Astrocyte (in vitro differentiated cells and primary cell): Measurements from ENCODE around the gene TRIP12. TPM values are rescaled to one million over a fixed set of nuclear protein-coding genes. Genes with fewer than 3 reads are reported as not detected.

Experiments used
- DNase-seq: peaks from one replicate; pipeline ENCODE4 v3.0.0-alpha.2; 2010; ENCODE audit warnings: low read depth
- FAIRE-seq: peaks from 2 replicates; lab custom pipeline; 2011; peaks lifted over from hg19 to GRCh38; lab: Jason Lieb, UNC
- H2AFZ ChIP-seq: 2 replicates; pipeline ENCODE4 v1.6.0; 2012; ENCODE audit warnings: low read depth, low read length, inconsistent platforms
- H3K27ac ChIP-seq: 2 replicates; pipeline ENCODE4 v1.5.1; 2011; ENCODE audit warnings: low read depth, low read length, inconsistent platforms
- H3K27me3 ChIP-seq: 2 replicates; pipeline ENCODE4 v1.6.0; 2011; ENCODE audit warnings: low read length, inconsistent platforms; ENCODE audit not compliant: insufficient read depth
- H3K36me3 ChIP-seq: 2 replicates; pipeline ENCODE4 v1.5.1; 2011; ENCODE audit warnings: low read length, inconsistent platforms; ENCODE audit not compliant: insufficient read depth
- H3K4me1 ChIP-seq: 2 replicates; pipeline ENCODE4 v1.5.1; 2011; ENCODE audit warnings: low read length, inconsistent platforms; ENCODE audit not compliant: insufficient read depth
- H3K4me2 ChIP-seq: 2 replicates; pipeline ENCODE4 v1.6.0; 2012; ENCODE audit warnings: low read length, inconsistent platforms
- H3K4me3 ChIP-seq: 2 replicates; pipeline ENCODE4 v1.5.1; 2011; ENCODE audit warnings: low read depth, mild to moderate bottlenecking, low read length, inconsistent platforms; ENCODE audit not compliant: insufficient read depth
- H3K79me2 ChIP-seq: 2 replicates; pipeline ENCODE4 v1.6.0; 2012; ENCODE audit warnings: mild to moderate bottlenecking, low read length, inconsistent platforms; ENCODE audit not compliant: insufficient read depth
- H3K9ac ChIP-seq: 2 replicates; pipeline ENCODE4 v1.6.0; 2012; ENCODE audit warnings: mild to moderate bottlenecking, low read length, inconsistent platforms
- H3K9me3 ChIP-seq: 2 replicates; pipeline ENCODE4 v1.5.1; 2012; ENCODE audit warnings: low read depth, mild to moderate bottlenecking, low read length, inconsistent platforms; ENCODE audit not compliant: insufficient read depth
- H4K20me1 ChIP-seq: 2 replicates; pipeline ENCODE4 v1.6.0; 2012; ENCODE audit warnings: low read length, inconsistent platforms; ENCODE audit not compliant: insufficient read depth
- H3K27ac Mint-ChIP-seq: one replicate; pipeline ENCODE4 v1.8.0; 2021; ENCODE audit warnings: mild to moderate bottlenecking, mixed read lengths; ENCODE audit not compliant: unreplicated experiment
- H3K27me3 Mint-ChIP-seq: one replicate; pipeline ENCODE4 v1.8.0; 2021; ENCODE audit warnings: low read depth, mixed read lengths; ENCODE audit not compliant: unreplicated experiment
- H3K36me3 Mint-ChIP-seq: one replicate; pipeline ENCODE4 v1.8.0; 2021; ENCODE audit warnings: low read depth, mixed read lengths; ENCODE audit not compliant: unreplicated experiment
- H3K4me1 Mint-ChIP-seq: one replicate; pipeline ENCODE4 v1.8.0; 2021; ENCODE audit warnings: low read depth, mixed read lengths; ENCODE audit not compliant: unreplicated experiment
- H3K4me3 Mint-ChIP-seq: one replicate; pipeline ENCODE4 v1.8.0; 2021; ENCODE audit warnings: mild to moderate bottlenecking, moderate library complexity, mixed read lengths; ENCODE audit not compliant: unreplicated experiment
- H3K9me3 Mint-ChIP-seq: one replicate; pipeline ENCODE4 v1.8.0; 2021; ENCODE audit warnings: mild to moderate bottlenecking, mixed read lengths; ENCODE audit not compliant: unreplicated experiment
- EZH2 ChIP-seq: IDR thresholded peaks from 2 replicates; pipeline ENCODE4 v1.6.1; 2012; ENCODE audit warnings: mild to moderate bottlenecking, low read length, inconsistent platforms; ENCODE audit not compliant: insufficient read depth
- total RNA-seq: library from RNA; stranded (reverse); gene quantifications from 2 replicates; pipeline ENCODE4 v1.2.1, GENCODE V29; 2021
- TF ChIP-seq, protein P1 (sequence below): IDR thresholded peaks from 2 replicates; pipeline ENCODE4 v1.5.1; 2011; ENCODE audit warnings: low read depth, mild to moderate bottlenecking, inconsistent platforms, low read length, moderate library complexity; ENCODE audit not compliant: insufficient read depth

TRIP12 gene
- total RNA-seq, 1 donor from 2014 or later = 379 TPM

- H3K9ac ChIP-seq = no peak overlapping the region
- no peak overlapping the region for H3K4me3 ChIP-seq
- no peak overlapping the region for H3K4me2 ChIP-seq
- no peaks in the 10 kb centered on the region for H3K4me1 ChIP-seq
- Mint-ChIP-seq H3K4me3 (no peak overlapping the region), H3K27ac (no peak overlapping the region), H3K9me3 (no peaks in the 10 kb centered on the region), H3K4me1 (peaks cover 8% of the 10 kb centered on the region), H3K27me3 (no peaks in the 10 kb centered on the region), H3K36me3 (peaks cover 7% of the 10 kb centered on the region)
- FAIRE-seq = no peak
- H3K27ac ChIP-seq = no peak overlapping the region
- DNase-seq = no peak
- H2AFZ ChIP-seq = no peak overlapping the region
- peaks cover 59% of the 10 kb centered on the region for H4K20me1 ChIP-seq
- H3K79me2 ChIP-seq = peaks cover 84% of the 10 kb centered on the region
- TF ChIP-seq, protein P1, sequence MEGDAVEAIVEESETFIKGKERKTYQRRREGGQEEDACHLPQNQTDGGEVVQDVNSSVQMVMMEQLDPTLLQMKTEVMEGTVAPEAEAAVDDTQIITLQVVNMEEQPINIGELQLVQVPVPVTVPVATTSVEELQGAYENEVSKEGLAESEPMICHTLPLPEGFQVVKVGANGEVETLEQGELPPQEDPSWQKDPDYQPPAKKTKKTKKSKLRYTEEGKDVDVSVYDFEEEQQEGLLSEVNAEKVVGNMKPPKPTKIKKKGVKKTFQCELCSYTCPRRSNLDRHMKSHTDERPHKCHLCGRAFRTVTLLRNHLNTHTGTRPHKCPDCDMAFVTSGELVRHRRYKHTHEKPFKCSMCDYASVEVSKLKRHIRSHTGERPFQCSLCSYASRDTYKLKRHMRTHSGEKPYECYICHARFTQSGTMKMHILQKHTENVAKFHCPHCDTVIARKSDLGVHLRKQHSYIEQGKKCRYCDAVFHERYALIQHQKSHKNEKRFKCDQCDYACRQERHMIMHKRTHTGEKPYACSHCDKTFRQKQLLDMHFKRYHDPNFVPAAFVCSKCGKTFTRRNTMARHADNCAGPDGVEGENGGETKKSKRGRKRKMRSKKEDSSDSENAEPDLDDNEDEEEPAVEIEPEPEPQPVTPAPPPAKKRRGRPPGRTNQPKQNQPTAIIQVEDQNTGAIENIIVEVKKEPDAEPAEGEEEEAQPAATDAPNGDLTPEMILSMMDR = no peak
- TF ChIP-seq EZH2 = no peak
- no peaks in the 10 kb centered on the region for H3K9me3 ChIP-seq
- no peaks in the 10 kb centered on the region for H3K27me3 ChIP-seq
- H3K36me3 ChIP-seq = peaks cover 18% of the 10 kb centered on the region
Observed at GRCh38 chr2:229843613-229844012, 78.2 kb downstream of the TRIP12 start.

DNA sequence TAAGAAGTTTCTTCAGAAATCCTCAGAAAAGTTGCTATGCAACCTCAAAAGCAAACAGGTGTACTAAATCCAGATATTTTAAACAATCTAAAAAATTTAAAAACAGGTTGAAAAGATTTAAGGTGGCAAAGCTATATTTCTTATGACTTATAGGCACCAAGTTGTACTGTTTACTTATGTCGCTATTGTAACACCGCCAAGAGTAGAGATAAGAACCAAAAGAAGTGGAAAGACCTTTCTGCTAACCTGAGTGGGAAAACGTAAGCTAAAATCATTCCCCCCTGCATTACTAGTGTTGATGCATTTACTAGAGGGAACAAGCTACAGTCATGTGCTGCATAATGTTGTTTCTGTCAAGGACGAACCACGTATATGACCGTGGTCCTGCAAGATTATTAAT, 83.1 kb downstream of the TRIP12 start:
- Histone ChIP-seq H3K27me3 (no peaks in the 10 kb centered on the region), H4K20me1 (peaks cover 57% of the 10 kb centered on the region), H3K36me3 (peaks cover 15% of the 10 kb centered on the region), H3K4me3 (no peak overlapping the region), H3K4me1 (no peaks in the 10 kb centered on the region), H3K79me2 (peaks cover 74% of the 10 kb centered on the region), H3K4me2 (no peak overlapping the region), H3K27ac (no peak overlapping the region), H3K9ac (no peak overlapping the region), H3K9me3 (no peaks in the 10 kb centered on the region), H2AFZ (no peak overlapping the region)
- H3K9me3 Mint-ChIP-seq = no peaks in the 10 kb centered on the region
- TF ChIP-seq, protein P1 = no peak
- TF ChIP-seq EZH2 = no peak
- no peak for DNase-seq
- H3K27me3 Mint-ChIP-seq = no peaks in the 10 kb centered on the region
- H3K4me3 Mint-ChIP-seq = no peak overlapping the region
- H3K27ac Mint-ChIP-seq = no peak overlapping the region
- H3K36me3 Mint-ChIP-seq = peaks cover 10% of the 10 kb centered on the region
- peaks cover 22% of the 10 kb centered on the region for H3K4me1 Mint-ChIP-seq
- no peak for FAIRE-seq

DNA sequence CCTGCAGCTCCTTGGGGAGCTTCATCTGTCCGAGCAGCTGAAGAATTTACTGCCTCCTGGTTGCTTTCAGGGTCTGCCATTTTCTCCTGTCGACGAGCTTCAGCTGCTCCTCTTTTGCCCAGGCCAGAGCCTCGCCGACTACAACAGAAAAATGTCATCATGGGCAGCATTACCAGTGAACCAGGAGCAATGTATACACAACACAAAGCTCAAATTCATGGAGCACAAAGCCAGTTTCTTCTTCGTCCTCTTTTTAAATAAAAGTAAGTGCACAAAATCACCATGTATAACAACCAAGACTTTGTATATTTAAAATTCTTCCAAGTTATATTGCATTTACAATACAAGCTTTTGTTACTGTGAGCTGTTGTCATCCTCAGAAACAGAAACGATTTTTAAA, 85.0 kb downstream of the TRIP12 start:
- no peak overlapping the region for H2AFZ ChIP-seq
- no peak overlapping the region for H3K4me2 ChIP-seq
- no peaks in the 10 kb centered on the region for H3K4me1 ChIP-seq
- H3K79me2 ChIP-seq = peaks cover 66% of the 10 kb centered on the region
- no peaks in the 10 kb centered on the region for H3K9me3 ChIP-seq
- Mint-ChIP-seq H3K27ac (no peak overlapping the region), H3K4me1 (peaks cover 20% of the 10 kb centered on the region), H3K27me3 (no peaks in the 10 kb centered on the region), H3K4me3 (peak overlapping the region; percentile 57), H3K36me3 (peaks cover 10% of the 10 kb centered on the region), H3K9me3 (no peaks in the 10 kb centered on the region)
- FAIRE-seq = no peak
- H3K9ac ChIP-seq = no peak overlapping the region
- peaks cover 65% of the 10 kb centered on the region for H4K20me1 ChIP-seq
- H3K4me3 ChIP-seq = no peak overlapping the region
- H3K27me3 ChIP-seq = no peaks in the 10 kb centered on the region
- no peak overlapping the region for H3K27ac ChIP-seq
- H3K36me3 ChIP-seq = peaks cover 15% of the 10 kb centered on the region
- DNase-seq = no peak
- no peak for TF ChIP-seq EZH2
- TF ChIP-seq, protein P1 = no peak
